ENCODE measurements around the gene NOTCH1. TPM values are rescaled to one million over a fixed set of nuclear protein-coding genes. Genes with fewer than 3 reads are reported as not detected.

NOTCH1 gene
- total and polyA plus RNA-seq, 12 donors = 0.81 to 31.5 (median 24.0) TPM

- no peaks in the 10 kb centered on the region for H3K36me3 ChIP-seq (replicated peaks in 1 of 2)
- no peaks in the 10 kb centered on the region for H3K9me3 ChIP-seq (replicated peaks in 1 of 3)
- TF ChIP-seq CTCF (IDR thresholded peaks at IDR 0.05) = no peak
- TF ChIP-seq POLR2A (IDR thresholded peaks at IDR 0.05) = no peak
- H3K27me3 ChIP-seq = no peaks in the 10 kb centered on the region
- peak overlapping the region in 3 of 4 donors; percentile 56 to 90 (median 58) for H3K4me3 ChIP-seq
- 1 to 4% (median 1%) methylated on average over 5 to 40 of the region's 41 CpGs; no CpG with 5 or more reads in 1 of the 4 donors for WGBS, 4 donors
- peaks cover 10 to 24% of the 10 kb centered on the region in 2 donors for H3K4me1 ChIP-seq (replicated peaks in 1 of 2)
- peak overlapping the region in 4 of 5 donors; percentile 24 to 93 (median 77) for H3K27ac ChIP-seq
- DNase-seq = no peak
- intact Hi-C loops (cut with DNase I) = no loop called here
Observed at GRCh38 chr9:136545692-136545964, 220 bp downstream of the NOTCH1 start.

- TF ChIP-seq CTCF (IDR thresholded peaks at IDR 0.05) = no peak
- no peak for TF ChIP-seq POLR2A (IDR thresholded peaks at IDR 0.05)
- peak overlapping the region in 3 of 4 donors; percentile 56 to 90 (median 58) for H3K4me3 ChIP-seq
- intact Hi-C loops (cut with DNase I) = loop anchor here in 1 of 2 donors (5.0 kb wide), 1 partner anchor 77 kb away; no protein-coding TSS in a partner anchor
- WGBS, 4 donors = 0 to 1% (median 0%) methylated on average over 3 to 82 of the region's 82 CpGs
- DNase-seq = no peak
- peak overlapping the region in 4 of 5 donors; percentile 24 to 93 (median 77) for H3K27ac ChIP-seq
- peaks cover 8 to 25% of the 10 kb centered on the region in 2 donors for H3K4me1 ChIP-seq (replicated peaks in 1 of 2)
- H3K27me3 ChIP-seq = no peaks in the 10 kb centered on the region
- no peaks in the 10 kb centered on the region for H3K9me3 ChIP-seq (replicated peaks in 1 of 3)
- H3K36me3 ChIP-seq (replicated peaks in 1 of 2) = no peaks in the 10 kb centered on the region
Observed at GRCh38 chr9:136544964-136545691, 720 bp downstream of the NOTCH1 start.

GRCh38 chr9:136544548-136544963 is 1.3 kb downstream of the NOTCH1 start:
- Histone ChIP-seq H3K4me1 (replicated peaks in 1 of 2) (peaks cover 8 to 28% of the 10 kb centered on the region in 2 donors), H3K4me3 (peak overlapping the region in 3 of 4 donors; percentile 14 to 90 (median 58)), H3K27me3 (no peaks in the 10 kb centered on the region), H3K27ac (peak overlapping the region in 3 of 5 donors; percentile 76 to 93 (median 78)), H3K9me3 (replicated peaks in 1 of 3) (no peaks in the 10 kb centered on the region), H3K36me3 (replicated peaks in 1 of 2) (no peaks in the 10 kb centered on the region)
- intact Hi-C loops (cut with DNase I) = loop anchor here in 1 of 2 donors (5.0 kb wide), 1 partner anchor 78 kb away; no protein-coding TSS in a partner anchor
- no peak for DNase-seq
- TF ChIP-seq POLR2A (IDR thresholded peaks at IDR 0.05) = no peak
- no peak for TF ChIP-seq CTCF (IDR thresholded peaks at IDR 0.05)
- WGBS, 4 donors = 0 to 7% (median 4%) methylated on average over 10 to 31 of the region's 31 CpGs

GRCh38 chr9:136543830-136544547 is 1.9 kb downstream of the NOTCH1 start:
- no peak for DNase-seq
- WGBS, 4 donors = 48 to 59% (median 56%) methylated on average over 12 to 31 of the region's 31 CpGs
- Histone ChIP-seq H3K27me3 (no peaks in the 10 kb centered on the region), H3K36me3 (replicated peaks in 1 of 2) (no peaks in the 10 kb centered on the region), H3K9me3 (replicated peaks in 1 of 3) (no peaks in the 10 kb centered on the region), H3K4me3 (peak overlapping the region in 2 of 4 donors; percentile 58 to 90), H3K4me1 (replicated peaks in 1 of 2) (peaks cover 8 to 33% of the 10 kb centered on the region in 2 donors), H3K27ac (peak overlapping the region in 2 of 5 donors; percentile 78 to 93)
- no peak for TF ChIP-seq POLR2A (IDR thresholded peaks at IDR 0.05)
- no peak for TF ChIP-seq CTCF (IDR thresholded peaks at IDR 0.05)
- intact Hi-C loops (cut with DNase I) = loop anchor here in 1 of 2 donors (5.0 kb wide), 1 partner anchor 78 kb away; no protein-coding TSS in a partner anchor

All from adrenal gland (tissue), 12 donors.